ENCODE results near the gene RPS6KC1.
"Not testable (repeated sequence)": the region's sequence is repeated elsewhere in the genome, so short reads cannot be mapped to it uniquely, and the experiment has no call there.

RPS6KC1 gene

DNA sequence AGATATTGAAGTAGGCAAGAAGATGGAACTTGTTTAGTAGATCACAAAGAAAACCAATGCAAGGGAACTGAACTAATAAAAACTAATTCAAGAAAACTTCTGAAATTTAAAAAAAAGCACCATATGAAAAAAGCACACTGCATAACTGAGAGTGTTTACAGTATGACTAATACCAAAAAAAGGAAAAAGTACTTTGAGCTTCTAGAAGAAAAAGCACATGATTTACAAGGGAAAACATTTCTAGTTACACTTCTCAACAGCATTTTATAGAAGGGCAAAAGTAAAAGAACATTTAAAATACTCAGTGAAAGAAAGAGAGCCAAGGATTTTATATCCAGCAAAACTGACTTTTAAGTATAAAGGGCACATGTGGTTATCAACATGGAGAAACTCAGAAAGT, 233.6 kb downstream of the RPS6KC1 start:
- DNase-seq (ENCODE audit: low read depth): no peak

DNA sequence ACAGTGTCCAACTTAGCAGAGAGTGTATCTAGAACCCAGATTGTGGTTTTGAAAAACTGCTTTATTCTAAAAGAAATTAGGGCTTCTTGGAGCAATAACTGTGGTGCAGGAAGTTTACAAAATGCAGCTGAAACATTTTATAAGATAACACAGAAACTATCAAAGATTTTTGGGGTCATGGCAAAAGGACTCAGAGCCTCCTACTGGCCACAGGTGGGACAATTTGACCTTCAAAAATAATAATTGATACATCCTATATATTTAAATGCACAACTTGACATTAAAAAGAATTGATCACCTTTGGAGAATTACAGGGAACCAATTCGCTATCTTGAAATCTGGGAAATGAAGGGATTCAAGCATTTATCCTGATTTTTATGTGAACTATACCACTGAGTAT, 235.2 kb downstream of the RPS6KC1 start:
- no peak for DNase-seq (ENCODE audit: low read depth)

DNA sequence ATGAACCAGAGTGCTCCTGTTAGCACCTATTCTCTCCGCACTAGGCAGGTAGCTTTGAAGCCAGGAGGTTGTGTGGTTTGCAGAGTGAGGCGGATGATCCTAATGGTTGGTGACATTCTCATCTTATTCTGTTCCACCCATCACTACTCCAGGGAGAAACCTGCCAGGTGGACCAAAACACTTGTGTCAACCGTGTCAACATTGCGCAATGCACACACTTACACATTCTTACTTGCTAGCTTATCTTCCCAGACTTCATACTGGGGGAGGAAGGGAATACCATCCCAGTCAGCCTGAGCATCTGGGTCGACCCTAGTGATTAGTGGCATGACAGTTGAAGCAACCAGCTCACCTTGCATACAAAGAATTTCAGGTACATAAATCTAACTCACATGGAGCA, 236.9 kb downstream of the RPS6KC1 start:
- DNase-seq (ENCODE audit: low read depth): no peak

DNA sequence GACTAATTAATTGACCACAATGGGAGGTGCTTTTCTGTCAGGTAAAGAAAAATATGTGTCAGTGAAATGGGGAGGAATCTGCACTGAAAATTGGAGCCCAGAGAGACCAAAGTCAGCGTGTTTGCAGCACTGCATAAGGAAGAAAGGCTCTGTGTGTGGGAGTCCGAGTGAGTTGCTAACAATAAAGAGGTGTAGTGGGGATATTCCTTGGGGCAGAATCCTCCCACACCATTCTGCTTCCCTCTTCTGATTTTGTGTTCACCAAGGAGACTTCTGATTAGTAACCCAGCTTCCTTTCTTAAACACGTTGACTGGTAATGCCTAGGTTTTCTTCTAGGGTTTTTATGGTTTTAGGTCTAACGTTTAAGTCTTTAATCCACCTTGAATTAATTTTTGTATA, 240.5 kb downstream of the RPS6KC1 start:
- no peak for DNase-seq (ENCODE audit: low read depth)

DNA sequence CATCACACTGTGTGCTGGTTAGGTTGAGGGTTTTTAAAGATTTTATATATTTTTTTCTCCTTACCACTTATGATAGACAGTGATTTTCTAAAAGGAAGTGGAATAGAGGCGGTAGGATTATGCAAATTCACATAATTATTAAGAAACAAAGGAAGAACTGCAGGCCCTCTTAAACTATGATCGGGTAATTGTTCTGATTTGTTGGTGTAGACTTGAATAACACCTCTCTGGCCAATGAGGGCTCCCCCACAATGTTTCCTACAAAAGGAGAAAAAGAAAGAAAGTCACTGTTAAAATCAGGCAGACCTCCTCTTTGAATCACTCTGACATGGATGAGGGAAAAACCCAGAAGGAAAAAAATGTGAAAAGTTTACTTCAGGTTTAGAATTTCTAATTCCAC, 241.6 kb downstream of the RPS6KC1 start:
- DNase-seq (ENCODE audit: low read depth): no peak

DNA sequence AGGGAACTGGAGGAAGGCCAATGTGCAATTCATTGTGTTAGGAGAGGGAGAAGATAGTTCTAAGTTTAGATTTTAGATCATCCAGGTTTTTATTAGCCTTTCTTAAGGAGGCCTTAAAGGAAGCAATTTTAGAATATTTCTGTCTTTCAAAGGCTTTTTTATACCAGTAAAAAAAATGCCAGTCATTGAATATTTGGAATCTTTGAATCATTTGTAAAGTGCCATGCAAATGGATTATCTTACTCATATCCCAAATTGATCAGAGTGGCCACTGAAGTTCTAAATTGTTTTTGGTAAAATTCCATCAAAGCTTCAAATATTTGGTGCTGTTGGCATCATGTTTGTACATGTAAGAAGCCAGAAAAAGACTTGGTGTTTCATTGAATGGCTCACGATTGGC, 244.8 kb downstream of the RPS6KC1 start:
- DNase-seq (ENCODE audit: low read depth): no peak

DNA sequence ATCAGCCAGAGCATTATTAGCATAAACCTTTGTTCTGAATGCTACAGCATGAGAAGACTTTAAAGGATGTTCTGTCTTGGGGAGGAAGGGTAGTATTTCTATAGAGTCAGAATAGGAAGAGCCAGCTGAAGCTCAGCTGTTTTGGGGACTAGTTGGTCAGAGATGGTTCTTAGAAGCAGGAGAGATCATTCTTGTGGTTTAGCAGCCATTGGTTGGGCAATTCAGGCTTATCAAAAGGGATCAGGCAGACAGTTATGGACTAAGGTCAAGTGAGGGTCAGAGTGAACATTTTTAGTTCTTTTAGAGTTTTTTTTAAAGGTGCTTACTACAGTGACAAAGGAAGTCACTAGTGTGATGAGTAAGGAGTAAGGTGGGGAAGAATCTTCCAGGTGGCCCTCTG, 245.5 kb downstream of the RPS6KC1 start:
- no peak for DNase-seq (ENCODE audit: low read depth)

DNA sequence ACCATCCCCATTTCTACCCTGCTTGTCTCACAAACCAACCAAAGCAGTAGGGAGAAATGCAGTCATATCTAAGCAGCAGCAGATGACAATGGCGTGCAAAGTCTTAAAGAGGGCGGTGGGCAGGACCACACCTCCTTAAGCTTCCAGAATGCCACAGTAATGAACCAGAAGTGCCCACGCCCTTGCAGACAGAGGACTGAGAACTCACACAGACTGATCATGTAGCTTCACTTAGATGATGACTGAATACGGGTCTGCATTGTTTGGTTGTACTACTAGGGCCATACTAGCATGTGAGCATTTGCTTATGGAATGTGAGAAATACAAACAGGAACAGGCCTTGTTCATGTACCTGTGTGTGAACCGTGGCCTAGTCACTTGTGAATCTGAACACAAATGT, 246.0 kb downstream of the RPS6KC1 start:
- no peak for DNase-seq (ENCODE audit: low read depth)

DNA sequence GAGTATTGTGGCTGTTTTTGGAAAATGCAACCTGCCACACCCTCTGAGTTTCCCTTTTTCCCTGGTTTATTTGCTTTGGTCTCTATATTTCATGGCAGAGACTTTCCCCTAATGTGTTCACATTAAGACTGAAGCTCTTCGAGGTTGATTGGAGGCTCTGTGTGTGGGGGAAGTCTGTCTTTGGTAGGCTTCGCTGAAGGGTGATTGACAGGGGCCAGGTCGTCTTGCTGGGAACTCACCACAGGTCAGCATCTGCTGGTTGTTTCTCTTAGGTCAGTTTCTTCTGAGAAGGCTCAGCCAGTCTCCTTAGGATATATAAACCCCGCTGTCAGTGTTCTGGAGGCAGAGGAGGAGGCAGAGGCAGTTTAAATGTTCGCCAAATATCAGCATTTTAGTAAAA, 249.4 kb downstream of the RPS6KC1 start:
- DNase-seq (ENCODE audit: low read depth): no peak

DNA sequence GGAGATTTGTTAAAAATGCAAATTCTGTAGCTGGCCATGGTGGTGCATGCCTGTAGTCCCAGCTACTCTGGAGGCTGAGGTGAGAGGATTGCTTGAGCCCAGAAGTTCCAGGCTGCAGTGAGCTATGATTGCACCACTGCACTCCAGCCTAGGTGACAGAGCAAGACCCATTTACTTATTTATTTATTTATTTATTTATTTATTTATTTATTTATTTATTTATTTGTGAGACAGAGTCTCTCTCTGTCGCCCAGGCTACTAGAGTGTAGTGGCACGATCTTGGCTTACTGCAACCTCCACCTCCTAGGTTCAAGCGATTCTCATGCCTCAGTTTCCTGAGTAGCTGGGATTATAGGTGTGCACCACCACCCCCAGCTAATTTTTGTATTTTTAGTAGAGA, 250.5 kb downstream of the RPS6KC1 start:
- DNase-seq (ENCODE audit: low read depth): not testable (repeated sequence)

DNA sequence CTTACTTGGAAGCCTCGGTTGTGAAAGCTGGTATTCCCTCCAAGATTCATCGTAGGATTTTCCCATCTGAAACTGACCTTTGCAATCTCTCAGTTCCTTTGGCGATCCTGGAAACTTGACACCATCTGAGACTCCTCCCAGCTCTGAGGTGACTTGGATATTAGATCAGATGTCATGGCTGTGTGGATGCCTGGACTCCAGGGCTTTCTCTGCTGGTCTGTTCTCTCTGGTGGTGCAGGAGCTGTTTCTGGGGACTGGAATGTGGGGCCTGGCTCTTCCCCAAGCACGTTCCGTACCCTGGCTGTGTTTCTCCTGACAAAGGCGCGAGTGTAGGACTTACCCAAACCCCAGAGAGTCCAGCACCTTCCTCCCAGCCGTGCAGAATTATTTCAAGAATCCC, 252.2 kb downstream of the RPS6KC1 start:
- DNase-seq (ENCODE audit: low read depth): no peak

DNA sequence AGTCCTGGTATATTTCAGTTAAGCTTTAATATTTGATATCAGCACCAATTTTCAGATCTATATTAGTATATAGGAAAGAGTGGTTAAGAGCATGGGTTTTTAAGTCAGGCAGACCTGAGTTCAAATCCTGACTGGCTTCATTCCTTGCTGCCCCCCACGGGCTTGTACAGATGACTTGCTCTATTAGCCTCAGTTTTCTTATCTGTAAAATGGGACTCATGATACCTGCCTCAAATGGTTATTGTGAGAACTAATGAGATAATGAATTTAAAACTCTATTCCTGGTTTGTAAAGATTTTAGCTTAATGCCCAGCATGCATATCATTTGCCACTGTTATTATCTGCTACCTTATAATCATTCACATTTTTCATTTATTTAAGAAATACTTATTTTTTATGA, 264.5 kb downstream of the RPS6KC1 start:
- DNase-seq (ENCODE audit: low read depth): no peak

DNA sequence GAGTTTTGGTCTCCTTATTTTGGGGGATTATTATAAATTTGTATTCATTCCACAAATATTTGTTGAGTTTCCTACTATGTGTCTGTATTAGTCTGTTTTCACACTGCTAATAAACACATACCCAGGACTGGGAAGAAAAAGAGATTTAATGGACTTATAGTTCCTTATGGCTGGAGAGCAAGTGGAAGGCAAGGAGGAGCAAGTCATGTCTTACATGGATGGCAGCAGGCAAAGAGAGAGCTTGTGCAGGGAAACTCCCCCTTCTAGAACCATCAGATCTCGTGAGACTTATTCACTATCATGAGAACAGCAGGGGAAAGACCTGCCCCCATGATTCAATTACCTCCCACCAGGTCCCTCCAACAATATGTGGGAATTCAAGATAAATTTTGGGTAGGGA, 267.4 kb downstream of the RPS6KC1 start:
- not testable (repeated sequence) for DNase-seq (ENCODE audit: low read depth)

DNA sequence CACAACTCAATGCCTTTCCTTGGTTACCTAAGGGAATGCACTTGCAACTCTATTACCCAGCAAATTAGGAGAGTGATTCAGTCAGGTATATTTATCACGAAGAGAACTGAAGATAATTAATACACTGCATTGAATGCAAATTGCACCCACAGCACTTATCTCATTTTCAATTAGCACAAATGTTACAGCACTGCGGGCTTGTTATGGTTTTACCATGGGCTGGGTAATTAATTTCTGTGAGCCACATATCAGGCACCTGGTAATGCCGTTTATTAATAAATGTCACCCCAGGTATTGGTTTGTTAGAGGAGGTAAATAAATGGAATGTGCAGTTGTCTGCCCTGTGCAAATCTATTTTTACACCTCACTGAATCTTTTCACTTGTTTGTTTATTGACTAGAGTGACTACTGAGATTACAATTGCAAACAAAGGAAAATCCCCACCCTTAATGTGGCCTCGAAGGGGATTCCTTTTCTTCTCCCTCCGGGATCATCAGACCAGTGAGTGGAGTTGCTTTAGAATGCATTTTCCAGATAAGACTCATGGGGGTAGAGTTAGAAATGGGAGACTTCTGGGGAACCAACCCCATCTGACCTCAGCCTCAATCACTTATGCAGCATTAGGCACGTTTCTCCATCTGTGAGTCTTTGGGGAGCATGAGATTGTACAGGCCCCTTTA, 269.3 kb downstream of the RPS6KC1 start:
- DNase-seq (ENCODE audit: low read depth): no peak
